Neural progenitor cell (in vitro differentiated cells): Measurements from ENCODE around the gene DCC. TPM values are rescaled to one million over a fixed set of nuclear protein-coding genes. Genes with fewer than 3 reads are reported as not detected.

Experiments used
- DNase-seq: peaks from one replicate; pipeline ENCODE4 v3.0.0-alpha.2; 2016; ENCODE audit warnings: low spot score
- H2AFZ ChIP-seq: fragments of 200-600 bp; sonication (generic); replicated peaks from 2 replicates; pipeline ENCODE4 v1.6.1; 2016; ENCODE audit warnings: antibody characterized with exemption
- H3F3A ChIP-seq: fragments of 200-600 bp; sonication (generic); 2 replicates; pipeline ENCODE4 v1.6.1; 2016; ENCODE audit warnings: antibody characterized with exemption, low read depth
- H3K27ac ChIP-seq: fragments of 200-600 bp; sonication (generic); 2 replicates; pipeline ENCODE4 v1.5.1; 2016; ENCODE audit warnings: mild to moderate bottlenecking
- H3K27me3 ChIP-seq: fragments of 200-600 bp; sonication (generic); 2 replicates; pipeline ENCODE4 v1.6.1; 2016; ENCODE audit warnings: mild to moderate bottlenecking, moderate library complexity
- H3K36me3 ChIP-seq: fragments of 200-600 bp; sonication (generic); 2 replicates; pipeline ENCODE4 v1.5.1; 2016
- H3K4me1 ChIP-seq: fragments of 200-600 bp; sonication (generic); 2 replicates; pipeline ENCODE4 v1.6.1; 2016; ENCODE audit warnings: mixed run types
- H3K4me2 ChIP-seq: fragments of 200-600 bp; sonication (generic); 2 replicates; pipeline ENCODE4 v1.6.1; 2016
- H3K4me3 ChIP-seq: fragments of 200-600 bp; sonication (generic); 2 replicates; pipeline ENCODE4 v1.5.1; 2016
- H3K79me2 ChIP-seq: fragments of 200-600 bp; sonication (generic); 2 replicates; pipeline ENCODE4 v1.6.1; 2016; ENCODE audit warnings: low read depth
- H3K9ac ChIP-seq: fragments of 200-600 bp; sonication (generic); 2 replicates; pipeline ENCODE4 v1.6.1; 2016
- H3K9me3 ChIP-seq: fragments of 200-600 bp; sonication (generic); 2 replicates; pipeline ENCODE4 v1.5.1; 2016; ENCODE audit warnings: low read depth
- H4K20me1 ChIP-seq: fragments of 200-600 bp; sonication (generic); 2 replicates; pipeline ENCODE4 v1.6.1; 2016; ENCODE audit warnings: low read depth
- H3K27ac Mint-ChIP-seq: 3 replicates; pipeline ENCODE4 v1.8.0; 2021; ENCODE audit warnings: mixed read lengths
- H3K27me3 Mint-ChIP-seq: 2 replicates; pipeline ENCODE4 v1.8.0; 2022; ENCODE audit warnings: low read depth, mild to moderate bottlenecking, inconsistent platforms, moderate library complexity, mixed read lengths; ENCODE audit not compliant: insufficient read depth
- H3K36me3 Mint-ChIP-seq: 3 replicates; pipeline ENCODE4 v1.8.0; 2021; ENCODE audit warnings: mixed read lengths
- H3K4me1 Mint-ChIP-seq: 3 replicates; pipeline ENCODE4 v1.8.0; 2021; ENCODE audit warnings: mixed read lengths
- H3K4me3 Mint-ChIP-seq: 3 replicates; pipeline ENCODE4 v1.8.0; 2021; ENCODE audit warnings: mild to moderate bottlenecking, moderate library complexity, mixed read lengths
- H3K9me3 Mint-ChIP-seq: 3 replicates; pipeline ENCODE4 v1.8.0; 2020; ENCODE audit warnings: mixed read lengths
- EZH2 ChIP-seq: fragments of 200-600 bp; sonication (generic); IDR thresholded peaks from 2 replicates; pipeline ENCODE4 v1.6.1; 2017; ENCODE audit warnings: antibody characterized with exemption, mild to moderate bottlenecking, moderate library complexity
- EZH2phosphoT487 ChIP-seq: fragments of 200-600 bp; sonication (generic); IDR thresholded peaks from 2 replicates; pipeline ENCODE4 v1.6.1; 2017; ENCODE audit warnings: antibody characterized with exemption
- total RNA-seq: library from RNA; depleted of rRNA; stranded (reverse); fragments of >200 nt; gene quantifications from 2 replicates; pipeline ENCODE4 v1.2.3, GENCODE V29; 2015; ENCODE audit warnings: low replicate concordance
- TF ChIP-seq, protein P1 (sequence below): fragments of 200-600 bp; sonication (generic); IDR thresholded peaks from 2 replicates; pipeline ENCODE4 v1.5.1; 2017; ENCODE audit warnings: antibody characterized with exemption, mild to moderate bottlenecking

The DCC gene
- total RNA-seq, 1 donor from 2014 or later = 0.41 TPM

DNA sequence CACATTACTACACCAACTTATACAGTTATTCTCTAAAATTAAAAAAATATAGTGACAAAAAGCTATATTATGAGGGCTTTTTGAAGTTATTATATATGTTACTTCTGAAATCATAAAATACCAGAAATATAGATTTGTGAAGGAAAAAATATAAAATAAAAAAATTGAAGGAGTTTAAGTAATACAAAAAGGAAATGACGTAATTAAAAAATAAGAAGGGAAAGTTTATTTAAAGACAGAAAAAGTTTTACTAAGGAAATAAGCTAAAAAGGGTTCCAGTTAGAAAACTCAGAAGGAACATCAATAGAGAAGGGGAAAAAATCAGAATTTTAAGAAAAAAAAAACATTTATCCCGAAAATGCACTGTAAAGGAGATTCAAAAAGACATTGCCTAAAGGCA, 1187.4 kb downstream of the DCC start:
- no peaks in the 10 kb centered on the region for H4K20me1 ChIP-seq
- H3K27me3 Mint-ChIP-seq = peaks cover 2% of the 10 kb centered on the region
- no peak overlapping the region for H3K4me2 ChIP-seq
- no peak for DNase-seq
- no peaks in the 10 kb centered on the region for H3K36me3 ChIP-seq
- H3K4me1 Mint-ChIP-seq = peaks cover 16% of the 10 kb centered on the region
- H3K27me3 ChIP-seq = no peaks in the 10 kb centered on the region
- H3K79me2 ChIP-seq = no peaks in the 10 kb centered on the region
- H3K9me3 Mint-ChIP-seq = peaks cover 17% of the 10 kb centered on the region
- no peaks in the 10 kb centered on the region for H3F3A ChIP-seq
- peaks cover 19% of the 10 kb centered on the region for H3K36me3 Mint-ChIP-seq
- H3K4me3 Mint-ChIP-seq = no peak overlapping the region
- H3K9ac ChIP-seq = no peak overlapping the region
- H3K4me3 ChIP-seq = no peak overlapping the region
- no peaks in the 10 kb centered on the region for H3K9me3 ChIP-seq
- no peak overlapping the region for H3K27ac Mint-ChIP-seq
- TF ChIP-seq, protein P1, sequence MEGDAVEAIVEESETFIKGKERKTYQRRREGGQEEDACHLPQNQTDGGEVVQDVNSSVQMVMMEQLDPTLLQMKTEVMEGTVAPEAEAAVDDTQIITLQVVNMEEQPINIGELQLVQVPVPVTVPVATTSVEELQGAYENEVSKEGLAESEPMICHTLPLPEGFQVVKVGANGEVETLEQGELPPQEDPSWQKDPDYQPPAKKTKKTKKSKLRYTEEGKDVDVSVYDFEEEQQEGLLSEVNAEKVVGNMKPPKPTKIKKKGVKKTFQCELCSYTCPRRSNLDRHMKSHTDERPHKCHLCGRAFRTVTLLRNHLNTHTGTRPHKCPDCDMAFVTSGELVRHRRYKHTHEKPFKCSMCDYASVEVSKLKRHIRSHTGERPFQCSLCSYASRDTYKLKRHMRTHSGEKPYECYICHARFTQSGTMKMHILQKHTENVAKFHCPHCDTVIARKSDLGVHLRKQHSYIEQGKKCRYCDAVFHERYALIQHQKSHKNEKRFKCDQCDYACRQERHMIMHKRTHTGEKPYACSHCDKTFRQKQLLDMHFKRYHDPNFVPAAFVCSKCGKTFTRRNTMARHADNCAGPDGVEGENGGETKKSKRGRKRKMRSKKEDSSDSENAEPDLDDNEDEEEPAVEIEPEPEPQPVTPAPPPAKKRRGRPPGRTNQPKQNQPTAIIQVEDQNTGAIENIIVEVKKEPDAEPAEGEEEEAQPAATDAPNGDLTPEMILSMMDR = no peak
- TF ChIP-seq EZH2phosphoT487 = no peak
- TF ChIP-seq EZH2 = no peak
- H2AFZ ChIP-seq = no peak overlapping the region
- no peaks in the 10 kb centered on the region for H3K4me1 ChIP-seq
- H3K27ac ChIP-seq = no peak overlapping the region

DNA sequence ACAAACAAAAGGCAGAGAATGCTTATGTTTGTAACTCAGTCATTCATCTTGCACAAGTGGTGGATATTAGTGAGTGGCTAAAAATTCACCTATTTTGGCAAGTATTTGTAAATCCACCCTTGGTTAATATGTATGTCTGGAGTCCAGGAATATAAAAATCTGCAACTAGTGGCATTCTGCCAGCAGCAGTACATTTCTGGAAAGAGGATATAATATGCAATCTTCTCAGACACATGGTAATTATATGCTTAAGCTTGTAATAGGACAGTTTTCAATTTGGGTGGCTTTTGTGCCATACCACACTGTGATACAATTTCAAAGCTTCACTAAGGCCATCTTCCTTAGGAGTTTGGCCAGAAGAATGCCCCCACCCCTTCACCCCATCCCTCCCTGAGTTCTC, 1191.2 kb downstream of the DCC start:
- Histone ChIP-seq H3K36me3 (no peaks in the 10 kb centered on the region), H3K4me1 (no peaks in the 10 kb centered on the region), H3F3A (no peaks in the 10 kb centered on the region), H3K4me2 (no peak overlapping the region), H4K20me1 (no peaks in the 10 kb centered on the region), H3K4me3 (no peak overlapping the region), H3K9ac (no peak overlapping the region), H3K27ac (no peak overlapping the region), H2AFZ (no peak overlapping the region), H3K9me3 (no peaks in the 10 kb centered on the region), H3K79me2 (no peaks in the 10 kb centered on the region), H3K27me3 (no peaks in the 10 kb centered on the region)
- Mint-ChIP-seq H3K27ac (no peak overlapping the region), H3K4me3 (no peak overlapping the region), H3K9me3 (peaks cover 4% of the 10 kb centered on the region), H3K27me3 (no peaks in the 10 kb centered on the region), H3K4me1 (peaks cover 16% of the 10 kb centered on the region), H3K36me3 (peaks cover 17% of the 10 kb centered on the region)
- no peak for DNase-seq
- TF ChIP-seq, protein P1 = no peak
- TF ChIP-seq EZH2phosphoT487 (no peak), EZH2 (no peak)

DNA sequence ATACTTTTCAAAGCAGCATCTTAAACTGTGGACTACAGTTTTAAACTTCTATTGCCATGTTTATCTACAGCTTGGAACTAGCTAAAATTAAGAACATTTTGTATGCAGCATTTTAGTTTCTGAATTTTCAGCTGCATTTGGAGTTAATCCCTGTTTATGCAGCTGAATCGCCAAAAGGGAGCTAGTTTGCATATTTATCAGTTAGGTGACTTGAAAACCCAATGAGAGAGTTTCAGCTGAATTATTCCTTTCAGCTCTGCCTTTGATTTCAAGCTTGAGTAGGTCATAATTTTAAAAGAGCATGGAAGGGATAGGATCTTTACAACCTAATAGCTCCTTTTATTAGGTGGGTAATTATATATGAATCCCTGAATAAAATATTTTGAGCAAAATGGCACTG, 1191.9 kb downstream of the DCC start:
- Mint-ChIP-seq H3K36me3 (peaks cover 16% of the 10 kb centered on the region), H3K4me3 (no peak overlapping the region), H3K27ac (no peak overlapping the region), H3K9me3 (peaks cover 10% of the 10 kb centered on the region), H3K27me3 (no peaks in the 10 kb centered on the region), H3K4me1 (peaks cover 16% of the 10 kb centered on the region)
- Histone ChIP-seq H3K9me3 (no peaks in the 10 kb centered on the region), H3K79me2 (no peaks in the 10 kb centered on the region), H3K4me1 (no peaks in the 10 kb centered on the region), H3K27ac (no peak overlapping the region), H3K36me3 (no peaks in the 10 kb centered on the region), H2AFZ (no peak overlapping the region), H3F3A (no peaks in the 10 kb centered on the region), H4K20me1 (no peaks in the 10 kb centered on the region), H3K4me3 (no peak overlapping the region), H3K27me3 (no peaks in the 10 kb centered on the region), H3K9ac (no peak overlapping the region), H3K4me2 (no peak overlapping the region)
- no peak for DNase-seq
- no peak for TF ChIP-seq EZH2

- H3F3A ChIP-seq = no peaks in the 10 kb centered on the region
- H3K36me3 ChIP-seq = no peaks in the 10 kb centered on the region
- H3K4me1 ChIP-seq = no peaks in the 10 kb centered on the region
- H4K20me1 ChIP-seq = no peaks in the 10 kb centered on the region
- no peak overlapping the region for H3K27ac ChIP-seq
- Mint-ChIP-seq H3K27me3 (no peaks in the 10 kb centered on the region), H3K4me1 (peaks cover 12% of the 10 kb centered on the region), H3K36me3 (peaks cover 16% of the 10 kb centered on the region), H3K27ac (no peak overlapping the region), H3K9me3 (peaks cover 12% of the 10 kb centered on the region), H3K4me3 (no peak overlapping the region)
- no peaks in the 10 kb centered on the region for H3K79me2 ChIP-seq
- no peak overlapping the region for H3K4me3 ChIP-seq
- H2AFZ ChIP-seq = no peak overlapping the region
- H3K27me3 ChIP-seq = no peaks in the 10 kb centered on the region
- H3K9ac ChIP-seq = no peak overlapping the region
- no peak overlapping the region for H3K4me2 ChIP-seq
- TF ChIP-seq EZH2phosphoT487 (no peak), EZH2 (no peak)
- TF ChIP-seq, protein P1 = no peak
- no peak for DNase-seq
- H3K9me3 ChIP-seq = no peaks in the 10 kb centered on the region
Measured at GRCh38 chr18:53534203-53534602, 1194.2 kb downstream of the DCC start.
